GM04503 (cell line): ENCODE results near the gene CPNE7.
A peak's percentile ranks its signal among the peaks of the same experiment; 100 is the strongest.
"Not testable (repeated sequence)": the region's sequence is repeated elsewhere in the genome, so short reads cannot be mapped to it uniquely, and the experiment has no call there.

Experiments
- DNase-seq: peaks from one replicate; pipeline ENCODE4 v3.0.0-alpha.2; 2012; ENCODE audit warnings: low read depth

CPNE7 gene

DNA sequence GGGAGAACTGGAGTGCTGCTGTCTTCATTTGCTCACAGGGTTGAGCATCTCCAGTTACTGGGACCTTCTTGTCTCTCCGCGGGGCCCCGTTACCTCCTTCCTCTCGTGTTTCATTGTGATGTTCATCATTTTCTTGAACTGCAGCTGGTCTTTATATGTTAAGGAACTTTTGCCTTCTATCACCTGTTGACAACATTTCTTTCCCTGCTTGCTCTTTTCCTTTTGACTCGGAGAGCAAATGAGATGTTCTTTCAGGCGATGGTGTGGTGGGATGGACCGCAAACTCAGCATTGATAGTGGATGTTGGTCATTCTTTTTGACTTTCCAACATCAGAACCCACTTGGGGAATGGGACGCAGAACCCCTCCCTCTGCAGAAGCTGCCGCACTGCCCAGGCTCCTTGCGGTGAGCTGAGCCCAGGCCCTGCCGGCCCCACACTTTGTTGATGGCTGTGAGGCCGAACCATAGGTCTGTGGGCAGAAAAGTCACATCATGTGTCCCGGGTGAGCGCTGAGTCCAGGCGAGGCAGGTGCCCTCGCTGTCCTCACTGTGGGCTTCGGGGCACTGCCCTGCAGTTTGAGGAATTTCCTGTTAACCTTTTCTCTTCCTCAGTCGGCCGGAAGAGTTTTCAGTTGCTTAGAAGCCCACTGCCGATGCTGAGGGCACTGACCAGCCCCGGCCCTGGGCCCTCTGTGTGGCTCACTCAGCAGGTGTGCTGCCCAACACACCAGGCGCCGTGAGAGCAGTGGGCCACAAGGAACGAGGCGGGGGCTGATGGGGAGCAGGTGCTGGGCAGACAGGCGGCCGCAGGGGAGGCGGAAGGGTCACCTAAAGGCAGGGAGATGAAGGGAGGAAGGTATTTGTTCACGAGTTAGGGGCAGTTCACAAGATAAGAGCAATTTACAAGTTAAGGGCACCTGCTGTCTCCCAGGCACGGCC is 7.6 kb upstream of the CPNE7 start:
- no peak for DNase-seq

DNA sequence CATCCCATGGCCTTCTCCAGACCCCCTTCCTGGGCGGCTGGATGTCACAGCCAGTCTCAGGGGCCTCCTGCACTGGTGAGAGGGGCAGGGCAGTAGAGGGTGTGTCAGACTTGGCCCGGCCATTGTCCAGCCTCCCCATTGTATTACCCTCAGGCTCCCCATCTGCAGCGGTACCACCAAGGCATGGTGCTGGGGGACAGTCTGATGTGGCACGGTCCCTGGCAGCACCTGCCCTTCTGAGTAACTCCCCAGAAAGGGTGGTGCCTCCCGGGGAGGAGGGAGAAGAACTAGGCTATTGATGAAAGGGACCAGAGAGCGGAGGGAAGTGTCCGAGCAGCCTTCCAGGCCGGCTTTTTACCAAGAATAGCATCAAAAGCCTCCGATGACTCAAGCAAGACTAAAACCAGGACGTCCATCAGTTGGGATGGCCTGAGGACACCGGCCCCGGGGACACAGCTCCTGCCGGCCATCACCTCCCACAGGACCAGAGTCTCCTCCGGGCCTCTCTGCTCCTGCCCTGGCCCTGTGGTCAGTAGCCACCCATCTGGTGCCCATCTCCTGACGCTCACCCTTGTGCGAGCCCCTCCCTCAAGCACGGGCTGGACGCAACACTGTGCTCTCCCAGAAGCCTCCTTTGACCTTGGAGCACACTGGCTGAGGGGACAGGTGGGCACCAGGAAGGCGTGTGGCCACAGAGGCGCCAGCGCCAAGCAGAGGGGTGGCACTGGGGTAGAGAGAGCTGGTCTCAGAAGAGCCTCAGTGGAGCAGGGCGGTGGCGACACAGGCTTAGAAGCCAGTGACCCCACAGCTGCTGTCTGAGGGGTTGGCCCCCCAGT is 5.8 kb upstream of the CPNE7 start:
- no peak for DNase-seq

DNA sequence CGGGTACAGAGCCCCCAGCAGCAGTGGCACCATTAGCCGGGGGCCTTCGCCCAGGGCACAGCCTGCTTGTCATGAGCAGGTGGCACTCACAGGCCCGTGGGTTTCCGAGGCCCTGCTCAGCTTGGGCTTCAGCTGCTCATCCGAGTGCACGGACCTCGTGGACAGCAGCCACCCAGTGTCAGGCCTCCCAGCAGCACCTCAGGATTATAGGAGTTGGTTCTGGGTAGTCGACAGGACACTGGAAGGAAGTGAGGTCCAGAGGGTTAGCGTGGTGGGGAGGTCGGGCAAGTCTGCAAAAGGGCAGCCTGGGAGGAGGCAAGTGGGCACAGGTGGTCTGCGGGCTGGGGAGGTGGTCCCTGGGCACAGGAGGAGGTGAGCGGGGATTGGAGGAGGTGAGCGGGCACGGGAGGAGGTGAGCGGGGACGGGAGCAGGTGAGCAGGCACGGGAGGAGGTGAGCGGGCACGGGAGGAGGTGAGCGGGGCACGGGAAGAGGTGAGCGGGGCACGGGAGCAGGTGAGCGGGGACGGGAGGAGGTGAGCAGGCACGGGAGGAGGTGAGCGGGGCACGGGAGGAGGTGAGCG is 5.1 kb upstream of the CPNE7 start:
- no peak for DNase-seq

DNA sequence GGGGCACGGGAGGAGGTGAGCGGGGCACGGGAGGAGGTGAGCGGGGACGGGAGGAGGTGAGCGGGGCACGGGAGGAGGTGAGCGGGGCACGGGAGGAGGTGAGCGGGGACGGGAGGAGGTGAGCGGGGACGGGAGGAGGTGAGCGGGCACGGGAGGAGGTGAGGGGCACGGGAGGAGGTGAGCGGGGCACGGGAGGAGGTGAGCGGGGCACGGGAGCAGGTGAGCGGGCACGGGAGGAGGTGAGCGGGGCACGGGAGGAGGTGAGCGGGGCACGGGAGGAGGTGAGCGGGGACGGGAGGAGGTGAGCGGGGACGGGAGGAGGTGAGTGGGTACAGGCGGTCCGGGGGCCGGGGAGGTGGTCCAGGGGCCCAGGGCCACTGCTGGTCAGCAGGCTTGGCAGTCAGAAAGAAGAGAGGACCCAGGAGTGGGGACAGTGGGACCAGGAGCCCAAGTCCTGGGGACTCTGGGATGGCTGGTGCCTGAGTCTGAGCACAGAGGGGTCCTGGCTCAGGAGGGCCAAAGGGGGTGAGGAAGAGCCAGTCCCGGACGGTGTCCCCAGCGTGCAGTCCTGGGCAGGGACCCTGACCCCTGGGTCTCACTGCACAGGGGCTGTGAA is 4.5 kb upstream of the CPNE7 start:
- DNase-seq, result not testable (repeated sequence)

DNA sequence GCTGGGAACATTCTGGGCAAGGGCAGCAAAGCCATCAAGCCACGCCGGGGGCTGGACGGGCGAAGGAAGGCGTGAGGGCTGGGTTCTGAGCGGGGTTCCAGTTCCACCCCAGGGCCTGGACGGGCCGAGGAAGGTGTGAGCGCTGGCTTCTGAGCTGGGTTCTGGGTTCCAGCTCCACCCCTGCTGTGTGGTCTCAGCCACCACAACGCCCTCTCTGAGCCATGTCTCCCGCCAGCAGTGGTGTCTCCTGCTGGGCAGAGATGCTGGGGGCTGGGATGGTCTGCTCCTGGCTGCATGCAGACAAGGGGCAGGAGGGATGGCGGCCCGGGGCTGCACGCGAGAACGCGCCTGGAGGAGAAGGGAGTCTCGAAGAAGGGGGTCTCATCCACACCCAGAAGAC is 3.9 kb upstream of the CPNE7 start:
- no peak for DNase-seq

DNA sequence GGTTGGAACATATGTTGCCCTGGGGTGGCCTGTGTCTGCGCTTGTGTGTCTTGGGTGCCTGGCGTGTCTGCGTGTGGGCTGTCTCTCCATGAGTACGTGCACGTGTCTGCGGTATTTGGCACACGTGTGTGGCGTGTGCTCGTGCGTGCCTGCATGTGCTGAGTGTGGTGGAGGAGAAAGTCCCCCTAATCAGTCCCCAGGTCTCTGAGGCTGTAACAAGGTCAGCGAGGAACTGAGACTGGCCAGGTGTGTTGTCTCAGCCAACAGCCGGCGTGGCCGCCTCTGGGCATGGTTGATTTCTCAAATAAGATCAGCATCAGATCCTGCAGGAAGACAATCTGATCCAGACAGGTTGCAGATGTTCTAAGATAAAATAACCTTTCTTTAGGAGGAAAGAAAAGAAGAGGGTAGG is 3.5 kb upstream of the CPNE7 start:
- no peak for DNase-seq

DNA sequence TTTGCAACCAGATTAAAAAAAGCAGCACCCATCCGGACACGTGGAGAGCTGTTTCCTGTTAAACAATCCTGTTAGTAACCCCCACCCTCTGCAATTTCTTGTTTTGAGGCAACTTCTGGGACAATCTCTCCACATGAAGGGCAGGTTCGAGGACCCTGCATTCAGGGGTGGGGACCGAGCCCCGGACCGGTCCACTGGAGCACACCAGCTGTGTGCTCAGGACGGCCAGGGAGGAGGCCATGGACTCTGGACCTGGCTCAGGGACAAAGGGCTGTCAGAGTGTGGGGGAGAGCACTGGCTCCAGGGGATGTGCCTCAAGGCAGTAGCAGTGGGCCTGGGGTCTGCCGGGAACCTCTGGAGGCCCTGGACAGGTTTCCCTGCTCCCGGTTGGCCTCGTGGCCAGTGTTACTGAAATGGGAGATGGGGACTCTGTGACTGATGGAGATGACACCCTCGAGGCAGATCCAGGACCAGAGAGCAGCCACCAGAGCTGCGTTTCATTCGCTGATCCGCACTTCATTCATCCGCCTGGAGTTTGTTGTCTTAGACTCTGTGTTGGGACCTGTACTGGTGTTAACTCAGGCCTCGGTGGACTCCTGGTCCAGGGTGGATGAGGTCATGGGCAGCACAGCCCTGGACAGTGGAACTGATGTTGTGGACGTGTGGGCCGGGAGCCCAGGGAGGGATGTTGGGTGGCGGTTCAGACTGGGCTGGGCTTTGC is 2.9 kb upstream of the CPNE7 start:
- DNase-seq, result no peak

DNA sequence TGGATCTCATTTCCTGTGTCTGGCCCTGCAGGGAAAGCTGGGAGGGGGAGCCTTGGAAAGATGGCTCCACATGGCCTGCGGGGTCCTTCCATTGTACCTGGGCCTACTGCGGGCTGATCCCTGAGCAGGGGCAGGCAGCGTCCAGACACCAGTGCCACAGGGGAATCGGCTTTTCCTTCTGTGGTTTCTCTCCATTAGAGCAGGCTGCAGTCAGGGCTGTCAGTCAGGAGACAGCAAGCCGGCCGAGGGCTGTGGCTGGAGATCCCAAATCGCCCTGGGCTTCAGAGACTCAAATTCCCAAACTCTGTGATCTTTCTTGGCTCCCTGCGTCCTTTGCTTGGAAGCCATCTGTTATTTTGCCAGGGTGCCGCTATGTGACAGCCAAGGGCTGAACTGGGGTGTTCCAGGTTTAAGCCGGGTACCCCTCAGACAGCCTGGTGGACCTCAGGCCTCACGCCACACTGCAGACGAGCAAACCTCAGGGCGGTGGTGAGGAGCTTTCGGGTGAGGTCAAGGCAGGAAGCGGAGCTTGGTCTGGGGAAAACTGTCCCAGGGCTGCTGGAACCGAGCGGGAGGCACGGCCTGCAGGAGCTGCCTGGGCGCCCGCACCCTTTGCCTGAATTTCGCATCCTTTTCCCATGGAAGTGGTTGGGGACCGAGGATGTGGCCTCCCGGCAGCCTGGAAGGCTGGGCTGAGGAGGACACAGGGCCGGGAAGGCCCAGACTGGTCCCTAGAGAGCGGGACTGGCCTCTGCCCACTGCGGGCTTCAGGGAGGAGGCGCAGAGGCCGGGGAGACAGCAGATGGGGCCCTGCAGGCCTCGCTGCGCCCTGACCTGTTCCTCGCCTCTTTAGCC is 1.5 kb upstream of the CPNE7 start:
- no peak for DNase-seq

DNA sequence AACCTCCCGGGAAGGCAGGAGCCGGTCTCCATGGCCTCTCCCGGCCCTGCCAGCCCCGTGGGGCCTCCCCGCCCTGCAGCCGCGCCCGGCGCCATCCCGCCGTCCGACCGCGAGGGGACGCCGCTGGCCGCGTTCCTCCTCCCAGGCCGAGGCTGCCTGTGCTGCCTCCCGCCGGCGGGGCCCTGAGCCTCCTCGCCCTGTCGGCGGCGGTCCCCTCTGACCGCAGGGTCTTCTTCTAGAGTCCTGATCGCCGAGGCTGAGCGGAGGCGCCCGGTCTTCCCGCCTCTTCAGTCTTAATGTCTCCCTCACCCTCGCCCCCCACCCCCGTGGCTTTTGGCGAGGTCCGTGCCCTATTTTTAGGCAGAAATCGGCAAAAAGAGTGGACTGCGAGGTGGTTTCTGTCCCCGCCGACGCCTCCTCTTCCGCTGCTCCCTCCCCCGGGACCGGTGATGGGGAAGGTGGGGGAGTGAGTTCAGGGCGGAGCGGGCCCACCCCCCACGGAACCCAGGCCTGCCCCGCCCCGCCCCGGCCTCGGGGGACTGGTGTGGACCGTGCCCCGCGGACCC is 794 bp upstream of the CPNE7 start:
- DNase-seq, result no peak

DNA sequence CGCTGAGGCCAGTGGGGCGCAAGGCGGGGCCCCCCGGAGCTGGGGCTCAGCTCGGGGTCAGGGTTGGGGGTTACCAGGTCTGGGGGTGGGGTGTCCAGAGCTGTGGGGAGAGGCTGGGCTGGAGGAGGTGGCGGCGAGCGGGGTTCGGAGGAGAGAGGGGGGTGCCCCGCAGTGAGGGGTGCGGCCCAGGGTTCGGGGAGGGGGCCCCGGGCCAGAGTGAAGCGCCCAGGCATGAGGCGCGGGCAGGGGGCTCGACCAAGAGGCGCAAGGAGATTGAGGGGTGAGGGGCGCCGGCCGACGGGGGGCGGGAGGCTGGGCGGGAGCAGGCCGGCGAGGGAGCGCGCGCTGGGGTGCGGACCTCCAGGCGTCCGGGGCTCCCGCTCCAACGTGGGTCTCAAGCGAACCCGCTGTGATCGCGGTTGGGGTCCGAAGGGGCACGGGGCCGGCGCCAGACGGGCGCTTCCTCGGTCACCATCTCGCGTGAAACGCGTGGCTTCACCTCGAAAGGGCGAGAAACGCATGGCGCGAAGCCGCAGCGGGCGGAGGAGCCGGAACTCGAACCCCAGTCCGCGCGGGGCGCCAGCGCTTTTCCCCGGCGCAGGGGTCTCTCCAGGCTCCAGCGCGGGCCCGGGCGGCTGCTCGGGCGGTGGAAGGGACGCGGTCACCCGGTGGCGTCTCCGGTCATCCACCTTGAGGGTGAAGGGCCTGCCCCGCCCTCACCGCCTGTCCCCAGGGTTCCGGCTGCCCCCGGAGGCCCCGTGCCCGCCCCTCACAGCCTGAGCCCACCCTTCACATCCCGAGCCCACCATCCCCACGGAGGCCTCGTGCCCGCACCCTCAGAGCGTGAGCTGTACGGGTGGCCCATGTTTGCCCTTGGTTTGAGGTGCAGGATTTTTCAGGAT is 846 bp downstream of the CPNE7 start:
- DNase-seq, result no peak

DNA sequence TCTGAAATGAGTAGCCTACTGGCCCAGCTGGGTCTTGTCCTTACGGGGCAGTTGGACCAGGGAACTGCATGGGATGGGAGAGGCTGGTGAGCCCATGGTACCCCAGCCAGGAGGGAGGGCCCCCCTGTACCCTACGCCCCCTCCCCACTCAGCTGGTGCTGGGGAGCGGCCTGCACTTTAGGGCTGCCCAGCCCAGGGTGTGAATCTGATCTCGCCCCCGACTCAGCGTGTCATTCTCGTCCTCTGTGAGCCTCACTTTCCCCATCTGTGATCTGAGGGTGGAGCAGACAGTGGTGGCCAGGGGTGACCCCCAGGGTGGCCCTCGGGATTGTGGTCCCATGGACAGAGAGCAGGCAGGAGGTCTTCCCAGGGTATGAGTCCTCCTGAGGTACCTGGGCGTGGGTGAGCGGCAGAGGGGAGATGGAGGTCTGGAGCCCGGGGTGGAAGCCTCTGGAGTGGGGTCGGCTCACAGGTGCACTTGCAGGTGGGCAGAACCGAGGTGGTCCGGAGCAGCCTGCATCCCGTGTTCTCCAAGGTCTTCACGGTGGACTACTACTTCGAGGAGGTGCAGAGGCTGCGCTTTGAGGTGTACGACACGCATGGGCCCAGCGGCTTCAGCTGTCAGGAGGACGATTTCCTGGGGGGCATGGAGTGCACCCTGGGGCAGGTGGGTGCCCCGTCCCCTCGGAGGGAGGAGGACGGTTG is 1.6 kb downstream of the CPNE7 start:
- DNase-seq, result no peak

DNA sequence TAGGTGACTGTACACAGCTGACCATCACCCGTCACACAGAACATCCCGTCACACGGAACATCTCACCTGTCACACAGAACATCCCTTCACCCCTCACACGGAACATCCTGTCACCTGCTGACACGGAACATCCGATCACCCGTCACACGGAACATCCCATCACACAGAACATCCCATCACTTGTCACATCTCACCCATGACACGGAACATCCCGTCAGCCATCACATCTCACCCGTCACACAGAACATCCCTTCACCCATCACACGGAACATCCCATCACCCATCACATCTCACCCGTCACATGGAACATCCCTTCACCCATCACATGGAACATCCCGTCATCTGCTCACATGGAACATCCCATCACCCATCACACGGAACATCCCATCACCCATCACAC is 3.8 kb downstream of the CPNE7 start:
- no peak for DNase-seq

DNA sequence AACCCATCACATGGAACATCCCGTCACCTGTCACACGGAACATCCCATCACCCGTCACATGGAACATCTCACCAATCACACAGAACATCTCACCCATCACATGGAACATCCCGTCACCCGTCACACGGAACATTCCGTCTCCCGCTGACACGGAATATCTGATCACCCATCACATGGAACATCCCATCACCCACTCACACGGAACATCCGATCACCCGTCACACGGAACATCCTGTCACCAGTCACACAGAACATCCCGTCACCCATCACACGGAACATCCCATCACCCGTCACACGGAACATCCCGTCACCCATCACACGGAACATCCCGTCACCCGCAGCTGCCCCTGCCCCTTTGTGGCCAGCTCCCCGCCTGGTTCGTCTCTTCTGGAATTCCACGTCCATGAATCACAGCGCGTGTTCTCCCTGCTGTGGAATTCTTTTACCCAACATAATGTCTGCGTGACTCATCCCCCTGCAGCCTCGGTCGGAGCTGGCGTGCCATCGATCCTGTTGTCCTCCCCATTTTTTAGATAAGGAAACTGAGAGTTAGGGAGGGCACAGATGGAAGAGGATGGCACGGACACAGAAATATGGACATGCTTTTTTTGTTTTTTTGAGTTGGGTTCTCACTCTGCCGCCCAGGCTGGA is 5.6 kb downstream of the CPNE7 start:
- DNase-seq, result peak; percentile 86

DNA sequence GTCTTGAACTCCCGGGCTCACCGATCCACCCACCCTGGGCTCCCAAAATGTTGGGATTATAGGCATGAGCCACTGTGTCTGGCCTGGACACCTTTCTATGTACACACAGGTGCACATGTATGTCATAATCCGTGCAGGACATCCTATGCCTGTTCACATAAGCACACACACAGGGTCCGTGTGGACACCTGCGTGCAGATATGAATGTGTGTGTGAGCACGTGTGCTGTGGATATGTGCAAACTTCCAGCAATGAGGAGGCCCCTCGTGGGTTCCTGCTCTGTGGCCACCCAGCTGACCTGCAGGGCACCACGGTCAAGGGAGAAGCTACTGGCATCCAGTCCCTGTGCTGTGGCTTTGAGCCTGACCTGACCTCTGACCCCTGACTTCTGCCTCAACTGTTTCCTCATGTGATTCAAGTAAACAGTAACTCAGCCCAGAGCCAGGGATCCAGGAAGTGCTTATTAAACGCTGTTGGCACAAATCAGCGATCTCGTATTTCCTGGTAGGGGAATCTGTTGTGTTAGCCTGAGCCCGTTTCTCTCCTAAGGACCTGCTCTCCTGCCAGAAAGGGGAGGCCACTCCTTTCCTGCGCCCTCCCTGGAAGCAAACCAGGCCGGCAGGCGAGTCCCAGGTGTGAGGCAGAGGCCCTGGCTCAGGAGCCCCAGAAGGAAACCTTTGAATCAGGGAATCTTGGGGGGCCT is 6.5 kb downstream of the CPNE7 start:
- no peak for DNase-seq

DNA sequence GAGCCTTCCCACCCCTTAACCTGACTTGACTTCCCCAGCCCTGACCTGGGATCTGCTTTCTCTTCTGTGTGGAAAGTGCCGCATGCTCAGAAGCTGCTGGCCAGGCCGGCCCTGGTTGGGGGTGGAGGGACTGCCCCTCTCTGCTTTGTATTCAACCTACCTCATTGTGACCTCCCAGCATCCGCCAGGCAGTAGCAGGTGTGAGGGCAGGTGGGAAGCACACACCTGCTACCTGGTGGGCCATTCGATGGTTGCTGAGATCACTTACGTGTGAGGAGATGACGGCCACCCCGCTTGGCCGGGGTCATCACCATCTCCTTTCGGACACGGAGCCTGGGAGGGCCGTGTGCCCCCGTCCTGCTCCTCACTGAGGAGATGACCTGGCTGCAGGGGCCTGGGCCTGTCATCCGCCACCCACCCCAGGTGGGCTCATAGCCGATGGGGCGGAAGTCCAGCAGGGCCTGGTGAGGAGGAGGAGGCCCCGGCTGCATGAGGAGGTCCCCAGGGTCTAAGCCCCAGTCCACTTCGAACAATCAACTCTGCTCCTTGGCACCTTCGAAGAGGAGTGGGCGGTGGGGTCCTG is 7.1 kb downstream of the CPNE7 start:
- no peak for DNase-seq

DNA sequence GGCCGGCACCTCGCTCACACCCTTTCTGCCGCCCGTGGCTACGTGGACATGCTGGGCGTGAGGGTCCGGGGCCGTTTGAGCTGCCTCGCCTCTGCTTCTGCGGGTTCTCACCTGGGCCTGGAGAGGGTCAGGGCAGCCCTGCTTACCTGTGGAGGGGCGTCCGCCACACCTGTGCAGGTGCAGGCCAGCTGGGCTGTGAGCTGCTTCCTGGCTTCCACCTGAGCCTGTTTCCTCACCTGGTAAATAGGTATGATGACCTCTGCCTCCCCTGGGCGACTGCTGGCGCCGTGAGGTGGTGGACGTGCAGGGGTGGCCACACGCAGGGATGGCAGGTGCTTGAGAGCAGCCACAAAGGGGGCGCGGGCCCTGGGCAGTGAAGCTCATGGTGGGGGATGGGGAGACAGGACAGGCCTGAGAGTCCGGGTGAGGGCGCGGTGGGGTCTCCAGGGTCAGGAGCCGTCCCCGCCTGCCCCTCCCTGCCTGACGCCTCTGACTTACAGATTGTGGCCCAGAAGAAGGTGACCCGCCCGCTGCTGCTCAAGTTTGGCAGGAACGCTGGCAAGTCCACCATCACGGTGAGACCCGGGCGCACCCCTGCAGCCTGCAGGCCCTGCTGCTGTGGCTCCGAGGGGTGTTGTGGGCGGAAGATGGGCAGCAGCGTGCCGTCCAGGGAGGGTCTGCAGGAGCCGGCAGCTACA is 7.8 kb downstream of the CPNE7 start:
- no peak for DNase-seq
